RWPE1 (cell line): ENCODE results near the gene ARHGAP24.

Source experiments
- CTCF ChIA-PET: fragments of 350-600 bp; sonication (Branson Sonifier 250); formaldehyde crosslinking; extraction: SDS; loops from one replicate; lab custom pipeline; 2021; lab: Yijun Ruan, JAX
- POLR2A ChIA-PET: fragments of 400-600 bp; formaldehyde crosslinking; extraction: SDS; loops from one replicate; lab custom pipeline; 2020; ENCODE audit warnings: antibody characterized with exemption; ENCODE audit not compliant: low non-redundant PET; lab: Yijun Ruan, JAX
- DNase-seq: peaks from one replicate; pipeline ENCODE4 v3.0.0; 2012; ENCODE audit warnings: low spot score
- H3K27ac ChIP-seq: fragments of 450-650 bp; 2 replicates; pipeline ENCODE4 v1.5.1; 2017
- CTCF ChIP-seq: fragments of 450-650 bp; conservative IDR thresholded peaks from 2 replicates; pipeline ENCODE4 v1.5.1; 2017; ENCODE audit warnings: low read depth, mild to moderate bottlenecking

ARHGAP24 gene

GRCh38 chr4:85610450-85610849 is 135.5 kb downstream of the ARHGAP24 start:
- no peak for TF ChIP-seq CTCF
- H3K27ac ChIP-seq, result no peak overlapping the region
- CTCF ChIA-PET, result no interaction called here
- no peak for DNase-seq
- POLR2A ChIA-PET, result no interaction called here

- ChIA-PET POLR2A (no interaction called here), CTCF (no interaction called here)
- no peak for TF ChIP-seq CTCF
- DNase-seq, result no peak
- H3K27ac ChIP-seq, result peak overlapping the region; percentile 82
Measured at GRCh38 chr4:85611661-85612060, 136.7 kb downstream of the ARHGAP24 start.

- ChIA-PET POLR2A (no interaction called here), CTCF (interaction anchor here (0.6 kb wide), 1 partner anchor 23 kb away, joined by 3 read pairs; no protein-coding TSS in a partner anchor)
- no peak for TF ChIP-seq CTCF
- DNase-seq, result no peak
- no peak overlapping the region for H3K27ac ChIP-seq
Measured at GRCh38 chr4:85613901-85614300, 139.0 kb downstream of the ARHGAP24 start.

GRCh38 chr4:85615952-85616351 is 141.0 kb downstream of the ARHGAP24 start:
- POLR2A ChIA-PET, result no interaction called here
- TF ChIP-seq CTCF, result no peak
- CTCF ChIA-PET, result interaction anchor here (0.6 kb wide), 3 partner anchors 472 to 1983 kb away, joined by 3 read pairs; no protein-coding TSS in a partner anchor
- DNase-seq, result no peak
- H3K27ac ChIP-seq, result no peak overlapping the region

GRCh38 chr4:85617202-85617601 is 142.3 kb downstream of the ARHGAP24 start:
- no peak overlapping the region for H3K27ac ChIP-seq
- ChIA-PET POLR2A (no interaction called here), CTCF (no interaction called here)
- no peak for TF ChIP-seq CTCF
- no peak for DNase-seq

- no peak for TF ChIP-seq CTCF
- POLR2A ChIA-PET, result no interaction called here
- DNase-seq, result no peak
- CTCF ChIA-PET, result interaction anchor here (0.6 kb wide), 1 partner anchor 264 kb away, joined by 4 read pairs; no protein-coding TSS in a partner anchor
- no peak overlapping the region for H3K27ac ChIP-seq
Measured at GRCh38 chr4:85632981-85633380, 158.0 kb downstream of the ARHGAP24 start.
